KOPT-K1 (cell line): ENCODE results near the gene MIPEP.

Experiments
- H3K27ac ChIP-seq: fragments of 200-600 bp; sonication (generic); 2 replicates; pipeline ENCODE4 v1.5.1; 2016; ENCODE audit warnings: antibody characterized with exemption, mild to moderate bottlenecking, low read depth, low read length; ENCODE audit not compliant: poor library complexity, severe bottlenecking
- H3K36me3 ChIP-seq: fragments of 200-600 bp; sonication (generic); 2 replicates; pipeline ENCODE4 v1.5.1; 2017; ENCODE audit warnings: antibody characterized with exemption, mild to moderate bottlenecking, low read length, moderate library complexity; ENCODE audit not compliant: insufficient read depth
- H3K9me3 ChIP-seq: fragments of 200-600 bp; sonication (generic); 2 replicates; pipeline ENCODE4 v1.5.1; 2017; ENCODE audit warnings: antibody characterized with exemption, low read length, mild to moderate bottlenecking; ENCODE audit not compliant: insufficient read depth, poor library complexity, severe bottlenecking

The MIPEP gene

GRCh38 chr13:23888658-23889614 lies at the start of gene MIPEP:
Gene MIPEP, minus strand, starts transcription at chr13:23889400. Its CDS starts 80 bp downstream, at chr13:23889320.
- Histone ChIP-seq H3K27ac (peak within 1 kb of the TSS; percentile 50), H3K36me3 (peaks cover 10% of the 10 kb centered on the region; the same call in 1 of the 2 replicates), H3K9me3 (no peaks in the 10 kb centered on the region)

GRCh38 chr13:23934520-23934919 lies 45.3 kb upstream of the MIPEP start:
- H3K9me3 ChIP-seq, result peaks cover 14% of the 10 kb centered on the region
- H3K27ac ChIP-seq, result no peak overlapping the region
- no peaks in the 10 kb centered on the region for H3K36me3 ChIP-seq

GRCh38 chr13:23928985-23929384 lies 39.8 kb upstream of the MIPEP start:
- Histone ChIP-seq H3K27ac (no peak overlapping the region), H3K9me3 (no peaks in the 10 kb centered on the region)

GRCh38 chr13:23923031-23923430 lies 33.8 kb upstream of the MIPEP start:
- H3K36me3 ChIP-seq, result no peaks in the 10 kb centered on the region
- H3K27ac ChIP-seq, result no peak overlapping the region
- no peaks in the 10 kb centered on the region for H3K9me3 ChIP-seq

More at GRCh38 chr13:23928985-23929384, 39.8 kb upstream of the MIPEP start:
- H3K36me3 ChIP-seq, result no peaks in the 10 kb centered on the region

- H3K9me3 ChIP-seq, result no peaks in the 10 kb centered on the region
- H3K27ac ChIP-seq, result no peak overlapping the region
- H3K36me3 ChIP-seq, result no peaks in the 10 kb centered on the region
Observed at GRCh38 chr13:23922005-23922932, 33.1 kb upstream of the MIPEP start.

GRCh38 chr13:23921451-23921888 lies 32.3 kb upstream of the MIPEP start:
- Histone ChIP-seq H3K9me3 (no peaks in the 10 kb centered on the region), H3K36me3 (no peaks in the 10 kb centered on the region), H3K27ac (no peak overlapping the region)

GRCh38 chr13:23919006-23919405 lies 29.8 kb upstream of the MIPEP start:
- H3K9me3 ChIP-seq, result no peaks in the 10 kb centered on the region
- no peak overlapping the region for H3K27ac ChIP-seq
- H3K36me3 ChIP-seq, result no peaks in the 10 kb centered on the region

GRCh38 chr13:23918208-23918607 lies 29.0 kb upstream of the MIPEP start:
- Histone ChIP-seq H3K27ac (no peak overlapping the region), H3K9me3 (no peaks in the 10 kb centered on the region), H3K36me3 (no peaks in the 10 kb centered on the region)

- H3K36me3 ChIP-seq, result no peaks in the 10 kb centered on the region
Observed at GRCh38 chr13:23915308-23915707, 26.1 kb upstream of the MIPEP start.

GRCh38 chr13:23912469-23912868 lies 23.3 kb upstream of the MIPEP start:
- H3K36me3 ChIP-seq, result no peaks in the 10 kb centered on the region
- no peak overlapping the region for H3K27ac ChIP-seq
- no peaks in the 10 kb centered on the region for H3K9me3 ChIP-seq

More at GRCh38 chr13:23915308-23915707, 26.1 kb upstream of the MIPEP start:
- Histone ChIP-seq H3K27ac (no peak overlapping the region), H3K9me3 (no peaks in the 10 kb centered on the region)

GRCh38 chr13:23909606-23910005 lies 20.4 kb upstream of the MIPEP start:
- Histone ChIP-seq H3K36me3 (no peaks in the 10 kb centered on the region), H3K9me3 (no peaks in the 10 kb centered on the region), H3K27ac (no peak overlapping the region)

- no peaks in the 10 kb centered on the region for H3K36me3 ChIP-seq
- H3K9me3 ChIP-seq, result no peaks in the 10 kb centered on the region
- no peak overlapping the region for H3K27ac ChIP-seq
Observed at GRCh38 chr13:23905766-23906165, 16.6 kb upstream of the MIPEP start.

GRCh38 chr13:23903906-23904280 lies 14.7 kb upstream of the MIPEP start:
- Histone ChIP-seq H3K9me3 (no peaks in the 10 kb centered on the region), H3K27ac (no peak overlapping the region), H3K36me3 (no peaks in the 10 kb centered on the region)

GRCh38 chr13:23902975-23903905 lies 14.0 kb upstream of the MIPEP start:
- Histone ChIP-seq H3K27ac (no peak overlapping the region), H3K36me3 (no peaks in the 10 kb centered on the region), H3K9me3 (no peaks in the 10 kb centered on the region)
